ENCODE measurements around the gene LNX1.

Gene LNX1

DNA sequence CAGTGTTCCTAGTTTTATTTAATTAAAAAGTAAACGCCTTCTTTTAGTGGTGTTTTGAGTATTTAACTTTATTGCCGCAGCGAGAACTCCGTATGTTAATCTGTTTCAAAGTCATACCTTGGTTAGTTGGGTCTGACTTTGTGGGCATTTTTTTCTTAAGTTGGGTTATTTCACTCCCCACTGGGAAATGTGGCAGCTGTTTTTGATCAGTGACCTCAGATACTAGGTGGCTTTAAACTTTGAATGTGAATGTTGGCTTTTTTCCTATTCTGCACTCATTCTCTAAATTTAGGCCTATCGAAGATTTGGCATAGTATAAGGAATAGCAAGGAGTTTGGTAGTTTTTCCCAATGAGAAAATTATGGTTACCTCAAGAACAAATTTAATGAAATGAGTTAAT, 127.9 kb downstream of the LNX1 start:
- H3K9ac ChIP-seq (ENCODE audit: low read depth, low read length, poor library complexity, severe bottlenecking) = no peak overlapping the region
- H2AFZ ChIP-seq (ENCODE audit: low read length) = no peak overlapping the region
- H3K4me2 ChIP-seq (ENCODE audit: low read depth, low read length, poor library complexity, severe bottlenecking) = no peak overlapping the region
- TF ChIP-seq, protein P1, sequence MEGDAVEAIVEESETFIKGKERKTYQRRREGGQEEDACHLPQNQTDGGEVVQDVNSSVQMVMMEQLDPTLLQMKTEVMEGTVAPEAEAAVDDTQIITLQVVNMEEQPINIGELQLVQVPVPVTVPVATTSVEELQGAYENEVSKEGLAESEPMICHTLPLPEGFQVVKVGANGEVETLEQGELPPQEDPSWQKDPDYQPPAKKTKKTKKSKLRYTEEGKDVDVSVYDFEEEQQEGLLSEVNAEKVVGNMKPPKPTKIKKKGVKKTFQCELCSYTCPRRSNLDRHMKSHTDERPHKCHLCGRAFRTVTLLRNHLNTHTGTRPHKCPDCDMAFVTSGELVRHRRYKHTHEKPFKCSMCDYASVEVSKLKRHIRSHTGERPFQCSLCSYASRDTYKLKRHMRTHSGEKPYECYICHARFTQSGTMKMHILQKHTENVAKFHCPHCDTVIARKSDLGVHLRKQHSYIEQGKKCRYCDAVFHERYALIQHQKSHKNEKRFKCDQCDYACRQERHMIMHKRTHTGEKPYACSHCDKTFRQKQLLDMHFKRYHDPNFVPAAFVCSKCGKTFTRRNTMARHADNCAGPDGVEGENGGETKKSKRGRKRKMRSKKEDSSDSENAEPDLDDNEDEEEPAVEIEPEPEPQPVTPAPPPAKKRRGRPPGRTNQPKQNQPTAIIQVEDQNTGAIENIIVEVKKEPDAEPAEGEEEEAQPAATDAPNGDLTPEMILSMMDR (conservative IDR thresholded peaks at IDR 0.05; ENCODE audit: low read length) = no peak
- TF ChIP-seq EZH2phosphoT487 (IDR thresholded peaks at IDR 0.05; ENCODE audit: borderline replicate concordance) = no peak
- no peaks in the 10 kb centered on the region for H3K4me1 ChIP-seq (ENCODE audit: insufficient read depth, low read length, poor library complexity, severe bottlenecking)
- no peaks in the 10 kb centered on the region for H3K27me3 ChIP-seq (ENCODE audit: insufficient read depth, low read length, poor library complexity, severe bottlenecking)
- no peaks in the 10 kb centered on the region for H3K9me2 ChIP-seq (replicated peaks; ENCODE audit: low read depth, low read length)
- no peaks in the 10 kb centered on the region for H3K79me2 ChIP-seq (ENCODE audit: insufficient read depth, low read length)
- H3K4me3 ChIP-seq (ENCODE audit: low read length, poor library complexity, severe bottlenecking) = no peak overlapping the region
- H3K36me3 ChIP-seq (ENCODE audit: insufficient read depth, low read length) = peaks cover 50% of the 10 kb centered on the region; the same call in 1 of the 2 replicates
- no peaks in the 10 kb centered on the region for H3F3A ChIP-seq (ENCODE audit: low read depth)
- H4K20me1 ChIP-seq (ENCODE audit: insufficient read depth, low read length, poor library complexity, severe bottlenecking) = no peaks in the 10 kb centered on the region
- H3K9me3 ChIP-seq (ENCODE audit: insufficient read depth, low read depth, low read length) = no peaks in the 10 kb centered on the region

DNA sequence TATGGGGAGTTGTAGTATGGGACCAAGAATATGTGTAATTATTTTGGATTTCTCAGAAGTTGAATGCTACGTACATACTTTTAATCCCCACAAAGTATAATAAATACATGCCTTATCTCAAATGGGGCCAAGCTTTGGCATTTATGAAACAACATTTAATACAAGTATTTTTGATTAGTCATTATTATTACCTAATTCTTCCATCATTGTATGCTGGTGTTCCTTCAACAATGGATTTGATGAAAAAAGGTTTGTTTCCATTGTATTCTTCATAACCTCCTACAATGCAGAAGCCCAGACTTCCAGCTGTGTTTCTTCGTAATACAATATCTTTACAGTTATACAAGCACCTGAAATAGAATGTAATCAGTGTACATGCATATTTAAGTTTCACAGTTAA, 130.0 kb downstream of the LNX1 start:
- Histone ChIP-seq H4K20me1 (ENCODE audit: insufficient read depth, low read length, poor library complexity, severe bottlenecking) (no peaks in the 10 kb centered on the region), H3K27me3 (ENCODE audit: insufficient read depth, low read length, poor library complexity, severe bottlenecking) (no peaks in the 10 kb centered on the region), H3K9me3 (ENCODE audit: insufficient read depth, low read depth, low read length) (no peaks in the 10 kb centered on the region), H3K4me2 (ENCODE audit: low read depth, low read length, poor library complexity, severe bottlenecking) (no peak overlapping the region), H3F3A (ENCODE audit: low read depth) (no peaks in the 10 kb centered on the region), H3K36me3 (ENCODE audit: insufficient read depth, low read length) (peaks cover 69% of the 10 kb centered on the region; the same call in 1 of the 2 replicates), H2AFZ (ENCODE audit: low read length) (no peak overlapping the region), H3K4me3 (ENCODE audit: low read length, poor library complexity, severe bottlenecking) (no peak overlapping the region), H3K9me2 (replicated peaks; ENCODE audit: low read depth, low read length) (no peaks in the 10 kb centered on the region), H3K4me1 (ENCODE audit: insufficient read depth, low read length, poor library complexity, severe bottlenecking) (no peaks in the 10 kb centered on the region), H3K79me2 (ENCODE audit: insufficient read depth, low read length) (no peaks in the 10 kb centered on the region), H3K9ac (ENCODE audit: low read depth, low read length, poor library complexity, severe bottlenecking) (no peak overlapping the region)
- TF ChIP-seq EZH2phosphoT487 (IDR thresholded peaks at IDR 0.05; ENCODE audit: borderline replicate concordance) = no peak
- TF ChIP-seq, protein P1 (conservative IDR thresholded peaks at IDR 0.05; ENCODE audit: low read length) = no peak

DNA sequence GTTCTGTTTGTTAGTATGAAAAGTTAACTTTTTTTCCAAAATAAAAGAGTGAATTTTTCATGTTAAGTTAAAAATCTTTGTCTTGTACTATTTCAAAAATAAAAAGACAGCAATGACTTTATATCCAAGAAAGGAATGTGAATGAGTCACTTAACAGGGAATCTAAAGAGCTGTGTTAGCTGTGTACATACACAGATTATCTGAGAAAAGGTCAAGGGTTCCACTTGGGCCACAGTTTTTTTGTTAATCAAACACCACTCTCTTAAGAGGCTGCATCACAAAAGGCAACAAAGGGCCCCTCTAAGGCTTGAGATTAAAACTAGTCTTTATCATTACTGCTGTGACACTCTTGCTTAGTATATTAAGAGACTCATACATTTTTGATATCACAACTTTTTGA, 131.7 kb downstream of the LNX1 start:
- no peak for TF ChIP-seq EZH2phosphoT487 (IDR thresholded peaks at IDR 0.05; ENCODE audit: borderline replicate concordance)
- TF ChIP-seq, protein P1 (conservative IDR thresholded peaks at IDR 0.05; ENCODE audit: low read length) = no peak
- Histone ChIP-seq H3K4me1 (ENCODE audit: insufficient read depth, low read length, poor library complexity, severe bottlenecking) (no peaks in the 10 kb centered on the region), H3K4me2 (ENCODE audit: low read depth, low read length, poor library complexity, severe bottlenecking) (no peak overlapping the region), H3K9me3 (ENCODE audit: insufficient read depth, low read depth, low read length) (no peaks in the 10 kb centered on the region), H3K27me3 (ENCODE audit: insufficient read depth, low read length, poor library complexity, severe bottlenecking) (no peaks in the 10 kb centered on the region), H3K36me3 (ENCODE audit: insufficient read depth, low read length) (peaks cover 86% of the 10 kb centered on the region; the same call in 1 of the 2 replicates), H3K9me2 (replicated peaks; ENCODE audit: low read depth, low read length) (no peaks in the 10 kb centered on the region), H3F3A (ENCODE audit: low read depth) (no peaks in the 10 kb centered on the region), H3K9ac (ENCODE audit: low read depth, low read length, poor library complexity, severe bottlenecking) (no peak overlapping the region), H2AFZ (ENCODE audit: low read length) (no peak overlapping the region), H3K4me3 (ENCODE audit: low read length, poor library complexity, severe bottlenecking) (no peak overlapping the region), H3K79me2 (ENCODE audit: insufficient read depth, low read length) (no peaks in the 10 kb centered on the region), H4K20me1 (ENCODE audit: insufficient read depth, low read length, poor library complexity, severe bottlenecking) (no peaks in the 10 kb centered on the region)

Measured in Loucy (cell line).